Measurements from ENCODE around the gene FRMD1. TPM values are rescaled to one million over a fixed set of nuclear protein-coding genes. Genes with fewer than 3 reads are reported as not detected.

FRMD1 gene
- total RNA-seq, 1 donor from 2014 or later, result 0.41 TPM

DNA sequence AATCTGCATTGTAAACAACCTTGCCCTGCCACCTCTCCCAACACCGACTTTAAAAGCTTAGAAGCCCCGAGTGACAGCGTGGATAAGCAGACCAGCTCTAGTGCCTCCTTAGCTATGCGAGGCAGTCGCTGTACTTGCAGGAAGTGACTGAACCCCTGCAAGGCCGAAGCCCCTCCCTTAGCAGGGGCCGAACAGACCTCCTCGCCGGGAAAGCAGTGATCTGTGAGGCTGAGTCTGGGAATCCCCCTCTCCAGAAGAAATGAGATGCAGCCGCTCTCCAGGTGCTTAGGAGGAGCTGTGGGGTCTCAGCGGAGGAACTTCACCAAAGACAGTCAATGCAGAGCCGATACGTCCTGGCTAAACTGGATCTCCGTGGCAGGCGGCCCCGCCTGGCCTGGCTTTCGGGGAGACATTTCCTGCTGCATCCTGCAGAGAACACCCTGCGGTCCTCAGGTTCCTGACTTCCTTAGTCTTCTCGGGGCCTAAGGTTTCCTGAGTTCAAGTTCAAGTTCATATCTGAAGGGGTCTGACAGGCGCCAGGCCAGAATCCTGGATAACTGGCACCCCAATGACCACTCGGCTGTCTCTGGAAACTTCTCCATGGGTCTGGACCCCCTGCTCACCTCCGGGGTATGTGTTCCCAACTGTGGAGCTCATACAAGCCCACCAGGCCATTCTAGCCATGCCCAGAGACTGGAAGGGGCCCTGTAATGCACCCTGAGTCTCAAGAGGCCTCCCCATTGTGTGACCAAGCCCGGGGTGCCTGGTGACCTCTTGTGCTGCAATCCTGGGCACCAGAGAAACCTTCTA, 20.4 kb upstream of the FRMD1 start:
- ATAC-seq (no peak), DNase-seq (ENCODE audit: missing footprints) (peak; percentile 51)
- intact Hi-C loops (cut with DNase I), result no loop called here

DNA sequence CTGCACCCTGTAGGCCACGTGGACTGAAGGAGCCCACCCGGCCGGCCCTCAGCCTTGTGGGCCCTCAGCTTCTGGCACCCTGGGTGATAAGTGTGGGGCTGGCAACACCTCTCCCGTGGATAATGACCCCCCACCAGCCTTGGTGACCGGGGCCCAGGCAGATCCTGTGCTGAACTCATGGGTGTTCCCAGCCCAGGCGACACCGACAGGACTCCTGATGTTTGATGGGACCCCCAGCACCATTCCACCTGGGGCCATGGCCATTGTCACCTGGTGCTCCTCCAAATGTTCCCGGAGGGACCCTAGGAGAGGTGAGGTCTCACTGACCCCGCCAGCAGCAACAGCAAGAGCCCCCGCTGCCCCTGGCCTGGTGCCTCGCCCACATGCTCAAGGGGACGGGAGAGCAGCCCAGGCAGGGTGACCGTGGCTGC, 19.4 kb upstream of the FRMD1 start:
- ATAC-seq, result no peak
- peak; percentile 65 for DNase-seq (ENCODE audit: missing footprints)
- intact Hi-C loops (cut with DNase I), result no loop called here

DNA sequence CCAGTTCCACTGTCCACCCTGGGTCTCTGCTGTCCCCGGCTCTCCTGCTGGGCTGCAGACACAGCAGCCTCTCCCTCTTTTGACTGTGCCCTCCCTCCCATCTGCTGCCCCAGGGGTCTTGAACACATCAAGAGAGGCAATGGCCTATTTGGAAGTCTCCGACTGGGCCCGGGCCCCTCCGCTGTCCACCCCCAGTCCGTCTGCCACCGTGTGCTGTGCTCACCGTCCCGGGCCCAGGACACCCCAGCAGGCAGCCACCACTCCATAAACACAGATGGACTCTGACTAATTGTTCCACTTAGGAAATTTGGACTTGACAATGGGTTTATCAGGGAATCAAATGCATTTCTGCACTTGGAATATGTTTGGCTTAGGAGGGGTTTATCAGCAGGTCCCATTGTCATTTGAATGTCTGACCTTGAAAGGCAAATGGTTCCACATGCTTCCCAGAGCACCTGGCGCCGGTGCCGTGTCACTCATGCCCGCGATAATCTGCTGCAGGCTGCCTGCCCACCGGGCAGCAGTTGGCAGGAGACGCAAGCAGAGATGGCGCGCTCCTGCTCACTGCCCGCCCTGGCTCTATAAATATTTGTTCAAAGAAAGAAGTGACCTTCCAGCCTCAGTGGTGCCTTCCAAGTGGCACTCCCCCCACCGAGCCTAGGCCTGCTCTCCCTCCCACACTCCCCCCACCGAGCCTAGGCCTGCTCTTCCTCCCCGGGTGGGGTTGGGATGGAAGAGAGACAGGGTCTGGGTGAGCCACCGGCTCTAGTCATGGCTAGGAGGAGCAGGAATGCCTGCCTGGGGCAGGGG, 18.8 kb upstream of the FRMD1 start:
- intact Hi-C loops (cut with DNase I), result no loop called here
- peak; percentile 74 for DNase-seq (ENCODE audit: missing footprints)
- ATAC-seq, result peak; percentile 86

DNA sequence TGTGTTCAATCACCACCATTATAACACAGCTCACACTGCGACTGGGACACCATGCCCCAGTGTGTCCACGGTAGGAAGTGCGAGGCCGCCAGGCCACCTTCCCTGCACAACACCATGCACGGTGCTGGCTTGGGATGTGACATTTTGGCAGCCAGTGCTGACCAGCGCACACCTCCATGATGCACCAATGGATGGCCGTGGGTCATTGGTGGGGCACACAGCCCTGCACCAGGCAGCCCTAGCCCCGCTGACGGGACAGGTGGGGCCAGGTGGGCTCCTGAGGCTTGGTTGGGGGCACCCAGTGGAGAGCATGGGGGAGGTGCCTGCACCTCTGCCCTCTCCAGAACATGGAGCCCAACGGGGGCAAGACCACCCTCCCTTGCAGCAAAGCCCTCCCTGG, 18.2 kb upstream of the FRMD1 start:
- ATAC-seq, result peak; percentile 10
- peak; percentile 55 for DNase-seq (ENCODE audit: missing footprints)
- intact Hi-C loops (cut with DNase I), result no loop called here

DNA sequence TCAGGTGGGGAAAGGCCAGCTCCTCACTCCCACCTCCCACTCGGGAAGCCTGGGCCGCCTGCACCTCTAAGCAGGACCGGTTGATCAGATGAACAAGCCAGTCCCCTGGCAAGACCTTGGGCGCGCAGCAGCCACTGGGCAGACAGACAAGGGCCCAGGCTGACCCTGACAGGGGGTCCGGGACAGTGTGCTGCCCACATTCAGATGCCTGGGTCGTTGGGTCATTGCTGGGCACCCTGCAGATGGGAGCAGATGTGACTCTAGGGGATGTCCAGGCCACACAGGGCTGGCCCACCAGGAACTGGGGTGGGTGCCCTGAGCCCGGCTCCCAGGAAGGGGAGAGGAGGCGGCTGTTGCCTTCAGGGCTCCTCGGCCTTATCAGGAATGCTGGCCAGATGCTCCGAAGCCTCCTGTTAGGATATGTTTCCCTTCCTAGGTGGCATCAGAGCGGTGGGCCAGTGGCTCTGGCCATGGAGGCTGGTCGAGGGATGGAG, 17.3 kb upstream of the FRMD1 start:
- ATAC-seq (no peak), DNase-seq (ENCODE audit: missing footprints) (peak; percentile 43)
- intact Hi-C loops (cut with DNase I), result no loop called here

DNA sequence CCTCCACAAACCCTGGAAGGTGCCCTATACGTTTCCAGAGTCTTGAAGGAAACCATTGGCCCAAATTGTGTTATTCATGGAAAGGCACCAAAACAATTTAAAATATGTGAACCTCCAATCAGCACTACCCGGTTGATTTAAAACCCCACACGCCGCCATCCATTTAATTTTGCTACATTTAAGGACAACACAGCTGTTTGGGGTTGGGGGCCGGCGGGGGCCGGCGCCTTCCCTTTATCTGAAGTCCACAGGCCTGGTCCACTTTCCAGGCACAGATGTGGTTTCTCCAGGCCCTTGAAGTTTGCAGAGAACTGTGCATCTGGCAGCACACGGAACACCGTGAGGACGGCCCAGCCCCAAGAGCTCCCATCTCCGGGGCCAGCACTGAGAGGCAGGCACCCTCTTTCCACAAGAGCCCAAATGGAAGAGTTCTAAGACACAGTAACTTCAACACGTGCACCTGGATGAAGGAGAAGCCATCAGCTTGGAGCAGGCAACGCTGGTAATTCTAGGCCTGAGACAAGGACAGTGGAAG, 16.8 kb upstream of the FRMD1 start:
- DNase-seq (ENCODE audit: missing footprints) (no peak), ATAC-seq (no peak)
- intact Hi-C loops (cut with DNase I), result no loop called here

DNA sequence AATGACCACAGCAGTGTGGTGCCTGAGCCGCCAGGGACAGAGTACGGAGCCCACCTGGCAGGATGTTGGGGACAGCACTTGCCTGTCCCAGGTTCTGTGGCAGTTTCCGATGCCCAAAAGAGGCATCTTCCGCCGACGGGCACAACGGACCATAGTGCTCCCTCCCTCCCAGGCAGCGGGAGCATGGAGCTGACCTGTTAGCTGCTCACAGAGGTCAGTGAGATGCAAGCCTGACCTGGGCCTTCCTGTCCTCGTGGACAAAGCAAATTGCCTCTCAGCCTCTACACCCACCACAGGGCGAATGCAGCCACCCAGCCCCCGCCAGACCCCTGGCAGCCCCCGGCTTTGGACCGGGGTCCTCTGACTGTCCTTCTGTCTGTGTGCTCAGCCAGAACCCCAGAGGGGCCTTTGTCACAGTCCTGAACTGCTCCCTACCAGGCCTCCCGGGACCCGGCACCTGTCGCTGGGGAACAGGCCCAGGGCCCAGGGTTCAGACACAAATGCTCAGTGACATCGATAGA, 16.2 kb upstream of the FRMD1 start:
- DNase-seq (ENCODE audit: missing footprints) (peak; percentile 39), ATAC-seq (no peak)
- intact Hi-C loops (cut with DNase I), result no loop called here

DNA sequence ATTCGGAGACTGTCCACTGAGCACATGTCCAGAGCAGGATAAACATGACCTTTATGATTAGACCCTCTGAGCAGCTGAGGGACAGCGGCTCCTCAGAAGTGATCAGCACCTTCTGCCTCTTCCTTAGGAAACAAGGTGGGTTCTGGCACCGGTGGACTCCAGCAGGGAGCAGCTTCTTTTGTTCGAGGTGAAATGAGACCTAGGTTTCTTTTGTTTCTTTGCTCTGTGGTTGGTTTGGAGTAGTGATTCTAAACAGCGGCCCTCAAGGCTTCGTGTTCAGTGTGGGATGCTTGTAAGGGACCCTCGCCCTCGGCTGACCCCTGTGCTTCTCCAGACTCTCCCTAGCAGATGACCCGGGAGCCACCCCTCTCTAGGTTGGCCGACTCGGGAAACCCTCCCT, 14.6 kb upstream of the FRMD1 start:
- peak; percentile 23 for DNase-seq (ENCODE audit: missing footprints)
- no peak for ATAC-seq
- intact Hi-C loops (cut with DNase I), result no loop called here

DNA sequence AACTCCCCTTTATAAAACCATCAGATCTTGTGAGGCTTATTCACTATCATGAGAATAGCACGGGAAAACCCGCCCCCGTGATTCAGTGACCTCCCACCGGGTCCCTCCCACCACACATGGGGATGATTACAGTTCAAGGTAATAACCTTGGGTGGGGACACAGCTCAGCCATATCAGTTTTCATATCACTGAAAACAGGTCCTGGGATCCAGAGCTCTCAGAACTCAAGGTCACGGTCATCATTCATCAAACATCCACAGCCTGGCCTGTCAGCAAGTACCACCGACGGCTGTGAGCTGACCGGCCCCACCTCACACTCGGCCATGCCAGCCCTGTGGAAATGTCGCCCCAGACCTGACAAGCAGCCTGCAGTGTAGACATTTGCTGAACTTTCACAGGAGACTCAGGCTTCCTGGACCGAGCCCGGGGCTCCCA, 14.1 kb upstream of the FRMD1 start:
- DNase-seq (ENCODE audit: missing footprints), result peak; percentile 50
- ATAC-seq, result no peak
- intact Hi-C loops (cut with DNase I), result no loop called here

DNA sequence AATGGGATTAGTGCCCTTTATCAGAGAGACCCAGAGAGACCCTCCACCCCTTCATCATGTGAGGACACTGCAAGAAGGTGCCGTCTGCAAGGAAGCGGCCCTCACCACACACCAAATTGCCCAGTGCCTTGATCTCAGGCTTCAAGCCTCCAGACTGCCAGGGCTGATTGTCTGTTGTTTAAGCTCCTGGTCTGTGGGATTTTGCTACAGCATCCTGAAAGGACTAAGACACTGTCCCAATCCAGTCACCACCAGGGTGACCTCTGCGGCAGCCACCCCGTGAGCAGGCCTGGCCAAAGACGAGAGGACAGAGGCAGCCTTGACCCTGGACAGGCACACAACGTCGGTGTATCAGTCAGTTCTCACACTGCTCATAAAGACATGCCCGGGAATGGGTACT, 13.5 kb upstream of the FRMD1 start:
- intact Hi-C loops (cut with DNase I), result no loop called here
- DNase-seq (ENCODE audit: missing footprints), result peak; percentile 39
- ATAC-seq, result no peak

DNA sequence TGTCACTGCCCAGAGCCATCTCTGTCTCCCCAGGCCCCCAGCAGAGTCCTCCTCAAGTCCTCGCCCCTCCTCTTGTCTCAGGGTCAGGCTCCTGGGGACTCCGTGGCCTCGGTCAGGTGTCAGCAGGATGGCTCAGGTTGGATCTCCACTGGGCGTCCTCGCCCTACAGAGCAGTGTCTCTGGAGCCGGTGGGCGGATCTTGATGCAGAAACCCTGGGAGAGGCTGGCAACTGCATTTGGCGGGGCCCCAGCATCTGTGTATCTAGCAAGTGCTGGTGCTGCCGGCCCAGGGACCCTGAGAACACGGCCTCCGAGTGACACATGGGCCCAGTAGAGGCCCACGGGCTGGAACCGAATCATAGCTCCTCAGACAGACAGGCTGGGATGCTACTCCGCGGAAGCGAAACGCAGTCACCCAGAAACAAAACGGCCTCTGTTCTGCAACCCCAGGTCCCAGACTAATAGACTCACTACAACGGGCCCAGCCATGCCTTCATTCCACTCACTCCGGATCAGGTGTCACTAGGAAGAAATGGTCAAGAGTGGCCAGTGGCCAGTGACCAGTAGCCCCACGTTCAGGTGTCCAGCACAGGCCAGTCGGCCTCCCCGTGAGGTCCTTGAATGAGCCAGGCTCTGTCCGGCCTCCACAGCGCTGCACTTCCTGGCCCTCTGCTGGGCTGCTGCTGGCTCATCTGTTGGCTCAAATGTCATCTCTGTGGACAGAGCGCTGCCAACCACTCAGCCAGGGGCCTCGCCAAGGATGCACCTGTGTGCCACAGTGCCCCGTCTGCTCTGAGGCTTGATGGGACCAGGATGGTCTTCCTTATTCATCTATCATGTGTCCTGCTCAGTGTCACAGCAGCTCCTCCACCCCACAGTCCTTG, 12.6 kb upstream of the FRMD1 start:
- intact Hi-C loops (cut with DNase I), result no loop called here
- DNase-seq (ENCODE audit: missing footprints) (peak; percentile 58), ATAC-seq (no peak)

DNA sequence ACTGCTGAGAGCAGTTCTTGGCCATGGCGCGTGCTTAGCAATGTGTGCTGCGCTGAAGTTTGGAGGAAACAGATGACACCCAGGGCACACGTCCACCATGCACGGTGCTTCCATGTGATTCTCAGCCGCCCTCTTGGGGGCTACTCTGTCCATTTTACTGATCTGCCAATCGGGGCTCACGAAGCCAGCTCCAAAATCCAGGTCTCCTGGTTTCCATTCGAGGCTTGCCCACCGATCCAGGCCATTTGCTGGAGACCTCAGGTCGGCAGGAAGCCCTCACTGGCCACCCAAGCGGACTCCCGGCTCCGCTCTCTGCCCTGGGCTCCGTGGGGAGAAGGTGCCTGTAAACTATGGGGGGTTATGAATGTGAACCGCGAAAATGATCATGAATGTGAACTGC, 11.7 kb upstream of the FRMD1 start:
- intact Hi-C loops (cut with DNase I), result no loop called here
- no peak for ATAC-seq

DNA sequence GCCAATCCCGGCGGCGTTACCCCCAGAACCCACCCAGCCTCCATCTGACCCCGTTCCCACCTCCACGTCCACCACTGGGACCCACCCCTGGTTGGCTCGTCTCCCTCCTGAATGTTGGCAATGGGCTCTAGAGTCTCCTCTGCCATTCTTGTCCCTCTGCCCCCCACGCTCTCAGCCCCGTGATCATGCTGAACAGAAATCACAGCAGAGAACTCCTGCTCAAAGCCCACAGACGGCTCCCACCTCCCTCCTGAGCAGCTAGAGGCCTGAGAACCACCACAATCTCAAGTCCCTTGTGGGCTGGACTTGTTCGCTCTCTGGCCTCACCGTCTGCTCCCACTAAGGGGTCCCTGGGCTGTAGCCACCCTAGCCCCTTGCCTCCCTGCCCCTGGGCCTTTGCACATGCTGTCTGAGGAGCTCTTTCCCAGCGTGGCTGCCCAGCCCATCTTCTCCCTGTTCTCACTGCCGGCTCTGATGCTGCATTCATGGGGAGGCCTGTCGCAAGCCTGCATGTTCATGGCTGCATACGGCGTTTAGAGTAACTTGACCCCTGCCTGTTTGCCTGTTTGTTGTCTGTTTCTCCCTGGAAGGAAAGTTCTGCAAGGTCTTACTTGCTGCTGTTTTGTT, 11.2 kb upstream of the FRMD1 start:
- DNase-seq (ENCODE audit: missing footprints) (peak; percentile 65), ATAC-seq (no peak)
- intact Hi-C loops (cut with DNase I), result no loop called here

More for the DNA sequence above, 11.7 kb upstream of the FRMD1 start:
- no peak for DNase-seq (ENCODE audit: missing footprints)

DNA sequence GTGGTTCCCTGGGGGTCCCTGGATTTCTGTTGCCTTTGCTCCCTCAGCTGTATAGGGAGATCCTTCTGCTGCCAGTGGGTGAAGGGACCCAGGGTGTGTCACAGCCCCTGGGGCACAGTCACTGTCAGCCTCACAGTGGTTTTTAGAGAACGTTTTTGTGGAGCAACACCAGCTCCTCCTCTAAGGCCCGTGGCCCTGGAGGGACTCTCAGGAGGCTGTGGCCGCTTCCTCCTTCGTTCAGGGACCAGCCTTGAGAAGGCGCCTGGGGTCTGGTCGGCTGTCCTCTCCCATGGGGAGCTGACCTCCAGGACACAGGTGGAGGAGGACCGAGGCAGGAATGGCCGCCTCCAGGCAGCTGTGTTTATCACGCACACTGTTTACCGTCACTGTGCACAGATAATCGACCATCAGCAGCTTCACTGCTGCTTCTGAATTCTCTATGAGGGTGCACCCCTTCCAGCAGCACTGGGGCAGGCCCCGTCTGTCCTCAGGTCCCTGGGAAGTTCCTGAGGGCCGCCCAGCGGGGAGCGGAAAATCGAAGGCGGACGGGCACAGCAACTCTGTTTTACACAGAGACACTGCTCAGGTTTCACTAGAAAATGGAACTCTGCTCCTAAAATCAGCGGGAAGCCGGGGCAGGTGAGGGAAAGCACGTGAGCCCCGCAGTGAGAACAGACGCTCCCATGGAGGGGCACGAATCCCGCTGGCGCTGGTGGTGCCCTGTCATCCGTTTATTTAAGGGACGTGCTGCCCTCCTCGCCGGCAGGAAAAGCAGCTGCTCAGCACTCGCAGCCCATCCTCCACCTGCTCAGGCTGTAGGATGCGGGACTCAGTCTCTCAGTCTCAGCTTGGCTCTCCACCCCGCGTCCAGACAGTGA, 10.4 kb upstream of the FRMD1 start:
- intact Hi-C loops (cut with DNase I), result no loop called here
- no peak for ATAC-seq
- peak; percentile 57 for DNase-seq (ENCODE audit: missing footprints)

DNA sequence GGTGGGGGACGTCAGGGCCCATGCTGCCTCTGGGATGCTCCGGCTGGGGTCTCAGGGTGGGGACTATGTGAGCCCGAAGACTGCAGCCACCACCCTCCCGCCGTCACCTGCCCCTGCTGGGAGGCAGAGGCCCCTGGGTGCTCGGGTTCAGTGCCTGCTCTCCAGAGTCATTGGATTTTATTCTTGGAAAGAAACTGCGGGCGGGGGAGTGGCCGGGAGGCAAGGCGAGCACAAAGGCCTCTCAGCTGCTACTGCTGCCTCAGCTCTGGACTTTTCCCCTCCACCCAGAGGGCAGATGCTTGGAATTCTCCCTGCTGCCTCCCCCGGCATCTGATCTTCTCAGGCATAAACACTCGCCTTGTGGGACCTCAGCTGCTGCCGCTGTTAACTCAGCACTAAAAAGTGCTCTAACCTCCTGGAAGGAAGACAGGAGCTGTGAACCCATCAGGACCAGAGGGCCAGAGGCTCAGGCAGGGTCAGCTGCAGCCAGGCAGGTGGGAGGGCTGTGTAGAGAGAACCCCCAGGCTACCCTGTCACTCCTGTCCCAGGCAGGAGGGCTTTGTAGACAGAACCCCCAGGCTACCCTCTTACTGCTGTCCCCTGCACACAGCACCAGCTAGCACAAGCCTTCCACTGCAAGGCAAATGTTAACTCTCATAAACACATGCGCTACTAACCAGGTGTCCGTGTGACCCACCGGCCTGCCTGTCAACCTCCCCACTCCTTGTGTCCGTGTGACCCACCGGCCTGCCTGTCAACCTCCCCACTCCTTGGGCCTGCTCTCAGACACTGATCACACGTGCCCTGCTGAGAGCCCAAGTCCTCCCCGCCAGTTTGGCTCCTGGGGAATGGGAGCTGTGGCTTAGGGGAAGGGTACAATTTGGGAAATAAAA, 9.4 kb upstream of the FRMD1 start:
- peak; percentile 63 for DNase-seq (ENCODE audit: missing footprints)
- peak; percentile 56 for ATAC-seq
- intact Hi-C loops (cut with DNase I), result no loop called here
